Measurements from ENCODE around the gene POLA1.
"Not testable (repeated sequence)": the region's sequence is repeated elsewhere in the genome, so short reads cannot be mapped to it uniquely, and the experiment has no call there.

The POLA1 gene, protein sequence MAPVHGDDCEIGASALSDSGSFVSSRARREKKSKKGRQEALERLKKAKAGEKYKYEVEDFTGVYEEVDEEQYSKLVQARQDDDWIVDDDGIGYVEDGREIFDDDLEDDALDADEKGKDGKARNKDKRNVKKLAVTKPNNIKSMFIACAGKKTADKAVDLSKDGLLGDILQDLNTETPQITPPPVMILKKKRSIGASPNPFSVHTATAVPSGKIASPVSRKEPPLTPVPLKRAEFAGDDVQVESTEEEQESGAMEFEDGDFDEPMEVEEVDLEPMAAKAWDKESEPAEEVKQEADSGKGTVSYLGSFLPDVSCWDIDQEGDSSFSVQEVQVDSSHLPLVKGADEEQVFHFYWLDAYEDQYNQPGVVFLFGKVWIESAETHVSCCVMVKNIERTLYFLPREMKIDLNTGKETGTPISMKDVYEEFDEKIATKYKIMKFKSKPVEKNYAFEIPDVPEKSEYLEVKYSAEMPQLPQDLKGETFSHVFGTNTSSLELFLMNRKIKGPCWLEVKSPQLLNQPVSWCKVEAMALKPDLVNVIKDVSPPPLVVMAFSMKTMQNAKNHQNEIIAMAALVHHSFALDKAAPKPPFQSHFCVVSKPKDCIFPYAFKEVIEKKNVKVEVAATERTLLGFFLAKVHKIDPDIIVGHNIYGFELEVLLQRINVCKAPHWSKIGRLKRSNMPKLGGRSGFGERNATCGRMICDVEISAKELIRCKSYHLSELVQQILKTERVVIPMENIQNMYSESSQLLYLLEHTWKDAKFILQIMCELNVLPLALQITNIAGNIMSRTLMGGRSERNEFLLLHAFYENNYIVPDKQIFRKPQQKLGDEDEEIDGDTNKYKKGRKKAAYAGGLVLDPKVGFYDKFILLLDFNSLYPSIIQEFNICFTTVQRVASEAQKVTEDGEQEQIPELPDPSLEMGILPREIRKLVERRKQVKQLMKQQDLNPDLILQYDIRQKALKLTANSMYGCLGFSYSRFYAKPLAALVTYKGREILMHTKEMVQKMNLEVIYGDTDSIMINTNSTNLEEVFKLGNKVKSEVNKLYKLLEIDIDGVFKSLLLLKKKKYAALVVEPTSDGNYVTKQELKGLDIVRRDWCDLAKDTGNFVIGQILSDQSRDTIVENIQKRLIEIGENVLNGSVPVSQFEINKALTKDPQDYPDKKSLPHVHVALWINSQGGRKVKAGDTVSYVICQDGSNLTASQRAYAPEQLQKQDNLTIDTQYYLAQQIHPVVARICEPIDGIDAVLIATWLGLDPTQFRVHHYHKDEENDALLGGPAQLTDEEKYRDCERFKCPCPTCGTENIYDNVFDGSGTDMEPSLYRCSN (N-terminal part only)

DNA sequence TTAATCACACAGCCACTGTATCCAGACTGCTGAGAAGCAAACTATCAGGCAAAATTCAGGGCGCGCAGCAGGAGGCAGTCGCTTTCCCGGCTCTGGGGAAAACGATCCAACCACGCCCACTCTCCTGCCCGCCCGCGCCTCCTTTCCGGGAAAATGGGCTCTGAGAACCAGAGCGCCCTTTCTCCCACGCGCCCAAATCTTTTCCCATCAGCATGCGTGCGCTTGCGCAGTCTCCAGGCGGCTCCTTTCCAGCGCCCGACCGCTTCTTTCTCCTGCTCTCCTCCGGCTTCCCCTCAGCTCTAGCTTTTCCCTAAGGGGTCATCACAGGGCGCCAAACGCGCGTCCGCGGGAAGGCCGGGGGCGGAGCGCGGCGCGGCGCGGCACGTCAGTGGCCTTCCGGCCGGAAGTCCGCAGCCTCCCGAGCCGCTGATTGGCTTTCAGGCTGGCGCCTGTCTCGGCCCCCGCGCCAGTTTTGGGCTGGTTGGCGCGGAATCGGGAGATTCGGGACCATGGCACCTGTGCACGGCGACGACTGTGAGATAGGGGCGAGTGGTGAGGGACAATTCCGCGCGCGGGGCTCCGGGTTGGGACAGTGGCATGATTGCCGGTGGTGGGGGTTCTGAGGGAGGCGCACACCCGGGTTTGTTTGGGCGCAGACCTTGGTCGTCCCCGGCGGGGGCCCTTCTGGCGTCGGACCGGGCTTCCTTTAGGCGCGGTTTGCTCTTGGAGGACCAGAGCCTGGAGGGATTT is at the start of gene POLA1:
POLA1 (plus strand) TSS at position 466 of the 750 bp plus-strand sequence; CDS start at position 510, 44 bp downstream.
- DNase-seq (ENCODE audit: low read depth in 3 of 3): peak; percentile 35 to 51 (median 46)

- no peak for DNase-seq (ENCODE audit: low read depth in 3 of 3)
Observed at GRCh38 chrX:24646006-24646405, 47.7 kb upstream of the POLA1 start.

- DNase-seq (ENCODE audit: low read depth in 3 of 3): no peak
Observed at GRCh38 chrX:24646745-24647182, 47.0 kb upstream of the POLA1 start.

DNA sequence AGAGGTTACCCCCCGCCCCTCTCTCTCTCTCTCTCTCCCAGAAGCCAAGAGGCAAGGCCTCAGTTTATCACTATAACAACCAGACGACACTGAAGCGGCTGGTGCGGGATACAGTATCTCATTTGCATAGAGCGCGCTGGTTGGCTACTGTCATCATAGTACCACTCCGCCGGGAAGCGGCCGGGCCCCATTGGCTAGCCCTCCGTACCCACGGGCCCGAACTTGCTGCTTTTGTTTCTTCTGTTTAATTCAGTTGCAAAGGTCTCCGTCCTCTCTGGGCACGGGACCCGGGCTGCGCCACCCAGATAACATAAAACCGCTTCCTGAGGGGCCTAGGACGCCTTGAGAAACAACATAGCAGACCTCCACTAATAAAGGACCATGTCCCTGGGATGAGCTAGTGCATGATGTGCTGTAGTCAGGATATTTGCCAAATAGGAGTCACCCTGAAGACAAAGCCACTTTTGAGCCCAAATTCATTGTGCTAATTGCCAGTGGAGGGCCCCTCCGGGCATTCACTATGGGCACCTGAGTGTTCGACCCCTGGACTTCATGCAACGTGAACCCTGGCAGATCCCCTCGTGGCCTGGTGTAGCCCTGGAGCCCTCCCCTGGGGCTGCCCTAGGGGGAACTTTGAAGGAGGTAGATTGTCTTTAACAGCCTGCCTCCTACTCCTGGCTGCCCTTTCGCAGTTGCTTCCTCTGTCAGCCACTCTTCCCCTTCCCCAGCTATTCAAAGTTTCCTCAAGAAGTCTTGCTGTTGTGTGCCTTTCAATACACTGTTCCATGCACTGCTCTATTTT is 46.3 kb upstream of the POLA1 start, which contains the start of gene PCYT1B:
PCYT1B (minus strand) TSS at position 91 of the 802 bp plus-strand sequence. CDS start 242 bp downstream, outside the sequence.
- DNase-seq (ENCODE audit: low read depth in 3 of 3): peak; percentile 5 to 9 (median 8)

GRCh38 chrX:24648495-24648894 is 45.2 kb upstream of the POLA1 start:
- DNase-seq (ENCODE audit: low read depth in 3 of 3): no peak

- DNase-seq (ENCODE audit: low read depth in 3 of 3): no peak
Observed at GRCh38 chrX:24651783-24652182, 41.9 kb upstream of the POLA1 start.

DNA sequence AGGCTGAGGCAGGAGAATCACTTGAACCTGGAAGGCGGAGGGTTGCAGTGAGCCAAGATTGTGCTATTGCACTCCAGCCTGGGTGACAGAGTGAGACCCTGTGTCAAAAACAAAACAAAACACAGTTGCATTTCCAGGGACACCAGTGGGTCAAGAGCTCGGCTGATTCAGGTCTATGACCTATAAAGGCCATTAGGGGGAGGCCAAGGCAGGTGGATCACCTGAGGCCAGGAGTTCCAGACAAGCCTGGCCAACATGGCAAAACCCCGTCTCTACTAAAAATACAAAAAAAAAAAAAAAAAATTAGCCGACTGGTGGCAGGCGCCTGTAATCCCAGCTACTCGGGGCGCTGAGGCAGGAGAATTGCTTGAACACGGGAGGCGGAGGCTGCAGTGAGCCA is 38.0 kb upstream of the POLA1 start:
- not testable (repeated sequence) for DNase-seq (ENCODE audit: low read depth in 3 of 3)

DNA sequence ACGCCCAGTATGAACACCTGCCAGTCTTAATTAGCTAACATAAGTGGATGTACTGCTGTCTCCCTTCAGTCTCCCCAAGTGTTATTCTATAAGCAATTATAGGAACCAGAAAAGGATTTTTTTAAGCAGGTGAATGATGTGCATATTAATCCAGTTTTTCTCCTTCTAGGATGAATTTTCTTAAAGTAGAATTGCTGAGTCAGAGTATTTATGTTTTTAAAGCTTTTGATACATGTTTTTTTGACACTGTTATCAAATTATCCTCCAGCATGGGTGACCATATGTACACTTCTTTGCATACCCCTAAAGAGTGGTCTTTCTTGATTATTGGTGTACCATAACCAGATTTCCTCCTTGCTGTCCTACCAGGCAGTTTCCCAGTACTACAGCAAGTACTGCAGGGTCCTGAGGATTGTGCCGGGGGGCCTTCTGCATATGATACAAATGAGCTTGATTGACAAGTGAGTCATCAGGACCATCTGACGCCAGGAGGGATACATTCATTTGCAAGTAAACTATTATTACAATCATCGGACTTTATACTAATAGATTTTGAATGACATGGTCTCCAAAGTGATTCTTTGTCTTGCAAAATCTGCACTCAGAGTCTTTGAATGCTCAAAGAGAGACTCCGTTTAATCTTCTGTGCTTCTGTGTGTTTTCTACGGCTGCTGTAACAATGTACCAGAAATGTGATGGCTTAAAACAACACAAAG is 35.9 kb upstream of the POLA1 start:
- no peak for DNase-seq (ENCODE audit: low read depth in 3 of 3)

DNA sequence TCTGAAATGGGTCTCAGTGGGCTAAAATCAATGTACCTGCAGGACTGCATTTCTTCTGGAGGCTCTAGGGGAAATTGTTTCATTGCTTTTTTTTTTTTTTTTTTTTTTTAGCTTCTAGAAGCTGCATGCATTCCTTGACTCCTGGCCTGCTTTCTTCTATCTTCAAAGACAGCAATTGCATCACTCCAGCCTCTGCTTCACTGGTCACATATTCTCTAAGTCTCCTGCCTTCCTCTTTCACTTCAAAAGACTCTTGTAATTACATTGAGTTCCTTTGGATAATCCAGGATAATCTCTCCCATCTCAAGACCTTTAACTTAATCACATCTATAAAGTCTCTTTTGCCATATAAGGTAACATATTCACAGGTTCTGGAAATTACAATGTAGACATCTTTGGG is 35.3 kb upstream of the POLA1 start:
- DNase-seq (ENCODE audit: low read depth in 3 of 3): no peak

DNA sequence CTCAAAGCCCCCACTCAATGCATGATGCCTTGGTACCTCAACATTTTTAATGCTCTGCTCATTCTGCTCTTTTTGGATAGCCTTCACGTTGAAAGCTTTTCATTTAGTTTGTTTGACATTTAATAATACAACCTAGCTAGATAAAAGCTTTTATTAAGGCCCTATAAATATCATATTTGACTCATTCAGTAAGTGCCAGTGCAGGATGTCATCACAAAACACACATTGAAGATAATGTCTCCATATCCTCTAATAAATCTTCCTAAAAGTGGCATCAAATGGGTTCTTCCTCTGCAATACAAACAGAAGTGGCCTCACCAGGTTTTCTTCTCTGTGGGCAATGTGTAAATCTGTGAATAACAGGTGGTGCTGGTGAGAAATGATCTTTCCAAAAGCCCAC is 34.6 kb upstream of the POLA1 start:
- no peak for DNase-seq (ENCODE audit: low read depth in 3 of 3)

GRCh38 chrX:24659646-24660045 is 34.1 kb upstream of the POLA1 start:
- no peak for DNase-seq (ENCODE audit: low read depth in 3 of 3)

DNA sequence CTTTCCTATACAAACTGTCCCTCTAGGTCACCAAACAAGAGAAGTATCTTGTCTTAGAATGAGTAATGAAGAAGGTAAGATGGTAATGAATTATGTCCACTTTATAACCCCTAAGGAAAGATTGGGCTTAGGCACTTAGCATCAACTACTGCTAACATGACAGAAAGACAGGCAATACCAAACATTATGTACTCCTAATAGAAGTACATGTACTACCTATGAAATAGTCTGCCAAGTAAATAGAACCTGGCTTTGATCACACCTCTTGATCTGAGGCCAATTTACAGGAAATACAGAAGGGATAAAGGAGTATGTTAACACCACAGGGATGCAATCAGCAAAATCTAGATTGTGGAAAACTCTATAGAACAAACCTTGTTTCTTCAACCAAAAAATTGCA is 32.4 kb upstream of the POLA1 start:
- no peak for DNase-seq (ENCODE audit: low read depth in 3 of 3)

- no peak for DNase-seq (ENCODE audit: low read depth in 3 of 3)
Observed at GRCh38 chrX:24662352-24662751, 31.4 kb upstream of the POLA1 start.

- no peak for DNase-seq (ENCODE audit: low read depth in 3 of 3)
Observed at GRCh38 chrX:24668111-24668510, 25.6 kb upstream of the POLA1 start.

GRCh38 chrX:24672701-24673190 is 21.0 kb upstream of the POLA1 start:
- no peak for DNase-seq (ENCODE audit: low read depth in 3 of 3)

GRCh38 chrX:24673424-24673823 is 20.3 kb upstream of the POLA1 start:
- DNase-seq (ENCODE audit: low read depth in 3 of 3): no peak

DNA sequence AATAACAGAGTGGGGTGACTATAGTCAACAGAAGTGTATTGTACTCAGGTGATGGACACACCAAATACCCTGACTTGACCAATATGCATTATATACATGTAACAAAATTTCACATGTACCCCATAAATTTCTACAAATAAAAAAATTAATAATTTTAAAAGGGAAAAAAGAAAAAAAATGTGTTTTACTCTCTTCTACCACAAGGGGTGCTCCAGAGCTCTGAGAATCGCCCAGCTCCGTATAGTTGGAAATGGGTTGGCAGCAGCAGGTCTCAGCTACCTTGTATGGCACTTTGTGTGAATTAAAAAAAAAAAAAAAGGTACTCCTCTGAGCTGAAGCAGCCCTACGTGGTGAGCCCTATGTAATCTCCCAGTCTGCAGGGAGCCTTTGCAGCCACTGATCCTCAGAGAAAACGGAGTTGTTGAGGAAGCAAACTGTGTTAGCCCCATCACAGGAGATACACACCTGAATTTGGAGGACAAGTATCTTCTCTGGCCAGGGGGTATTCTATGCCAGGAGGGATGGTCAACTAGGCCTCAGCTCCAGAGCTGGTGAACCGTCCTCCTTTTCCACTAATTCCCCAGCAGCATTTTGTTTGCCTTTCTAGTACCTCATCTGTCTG is 17.2 kb upstream of the POLA1 start:
- DNase-seq (ENCODE audit: low read depth in 3 of 3): no peak

GRCh38 chrX:24682739-24683432 is 10.8 kb upstream of the POLA1 start:
- no peak for DNase-seq (ENCODE audit: low read depth in 3 of 3)

All from stimulated activated CD4-positive, alpha-beta T cell treated with anti-CD3 and anti-CD28 coated beads, TNF-alpha, amount 100 ng/mL, for 4 hours (primary cell).